SK-N-SH (cell line): ENCODE results near the gene RTP2. TPM values are rescaled to one million over a fixed set of nuclear protein-coding genes. Genes with fewer than 3 reads are reported as not detected.

ENCODE experiments used
- CTCF ChIA-PET: fragments of 300-600, 350-600 bp; formaldehyde crosslinking; extraction: SDS; loops from one replicate; lab custom pipeline; 2021; lab: Yijun Ruan, JAX
- POLR2A ChIA-PET: fragments of 350-600 bp; sonication (Branson Sonifier 250); formaldehyde crosslinking; extraction: SDS; loops from one replicate; lab custom pipeline; 2020; ENCODE audit warnings: antibody characterized with exemption, inconsistent platforms; lab: Yijun Ruan, JAX
- DNase-seq: peaks from one replicate; pipeline ENCODE4 v3.0.0; 2012
- H2AFZ ChIP-seq: fragments of 200-600 bp; sonication (generic); 2 replicates; pipeline ENCODE4 v1.8.1; 2016; ENCODE audit warnings: antibody characterized with exemption, mild to moderate bottlenecking, low read depth
- H3F3A ChIP-seq: fragments of 200-600 bp; sonication (generic); replicated peaks from 2 replicates; pipeline ENCODE3; 2016; ENCODE audit warnings: antibody characterized with exemption, mild to moderate bottlenecking; ENCODE audit not compliant: insufficient read depth
- H3K27ac ChIP-seq, 2 experiments: fragments of 200-500 bp in 1 of 2; fragments of 200-600 bp in 1 of 2; sonication (Bioruptor generic) in 1 of 2; sonication (generic), shearing (Covaris generic) in 1 of 2; 2 replicates each; pipeline versions ENCODE4 v1.5.1 to v1.6.1; 2014 to 2016; ENCODE audit warnings: low read depth in 2 of 2, inconsistent platforms in 1 of 2, low read length in 1 of 2, mild to moderate bottlenecking in 1 of 2, mixed read lengths in 1 of 2
- H3K27me3 ChIP-seq: fragments of 200-600 bp; sonication (generic), shearing (Covaris generic); 2 replicates; pipeline ENCODE4 v1.6.1; 2016; ENCODE audit warnings: mixed run types; ENCODE audit not compliant: insufficient read depth
- H3K36me3 ChIP-seq, 2 experiments: fragments of 200-500 bp in 1 of 2; fragments of 200-600 bp in 1 of 2; sonication (Bioruptor generic) in 1 of 2; sonication (generic) in 1 of 2; replicated peaks in 1 of 2; 2 replicates each; pipeline versions ENCODE3 to v1.5.1; 2014 to 2016; ENCODE audit warnings: low read length in 1 of 2, mild to moderate bottlenecking in 1 of 2; ENCODE audit not compliant: insufficient read depth in 2 of 2, control insufficient read depth in 1 of 2
- H3K4me1 ChIP-seq, 2 experiments: fragments of 200-500 bp in 1 of 2; fragments of 200-600 bp in 1 of 2; sonication (Bioruptor generic) in 1 of 2; sonication (generic), shearing (Covaris generic) in 1 of 2; 2 replicates each; pipeline versions ENCODE4 v1.5.1 to v1.6.1; 2014 to 2016; ENCODE audit warnings: low read depth in 1 of 2, low read length in 1 of 2, mixed run types in 1 of 2; ENCODE audit not compliant: insufficient read depth in 2 of 2, control insufficient read depth in 1 of 2
- H3K4me2 ChIP-seq: fragments of 200-600 bp; sonication (generic), shearing (Covaris generic); 2 replicates; pipeline ENCODE4 v1.6.1; 2017; ENCODE audit warnings: mixed run types
- H3K4me3 ChIP-seq, 2 experiments: fragments of 200-500 bp in 1 of 2; fragments of 200-600 bp in 1 of 2; sonication (Bioruptor generic) in 1 of 2; sonication (generic), shearing (Covaris generic) in 1 of 2; 2 replicates each; pipeline versions ENCODE4 v1.5.1 to v1.8.1; 2014 to 2016; ENCODE audit warnings: low read depth in 2 of 2, inconsistent platforms in 1 of 2, low read length in 1 of 2, mild to moderate bottlenecking in 1 of 2, mixed read lengths in 1 of 2, moderate library complexity in 1 of 2
- H3K79me2 ChIP-seq: fragments of 200-600 bp; sonication (generic); 2 replicates; pipeline ENCODE4 v1.8.1; 2017; ENCODE audit warnings: mild to moderate bottlenecking; ENCODE audit not compliant: insufficient read depth
- H3K9ac ChIP-seq: fragments of 200-600 bp; sonication (generic); 2 replicates; pipeline ENCODE4 v1.6.1; 2017; ENCODE audit warnings: mixed run types
- H3K9me2 ChIP-seq: fragments of 200-600 bp; sonication (generic); 2 replicates; pipeline ENCODE4 v1.6.1; 2017; ENCODE audit warnings: mixed run types
- H3K9me3 ChIP-seq: fragments of 200-600 bp; sonication (generic); 2 replicates; pipeline ENCODE4 v1.6.1; 2017; ENCODE audit warnings: mixed run types, mild to moderate bottlenecking, moderate library complexity
- H4K20me1 ChIP-seq: fragments of 200-600 bp; sonication (generic); 2 replicates; pipeline ENCODE4 v1.6.1; 2017; ENCODE audit warnings: mild to moderate bottlenecking, mixed run types; ENCODE audit not compliant: insufficient read depth
- CHD2 ChIP-seq: fragments of 150-350 bp; IDR thresholded peaks from 2 replicates; pipeline ENCODE4 v1.6.1; 2018; ENCODE audit warnings: low read length; ENCODE audit not compliant: partially characterized antibody
- ELF1 ChIP-seq: IDR thresholded peaks from 2 replicates; pipeline ENCODE4 v1.4.0; 2012
- FOSL2 ChIP-seq: IDR thresholded peaks from 2 replicates; pipeline ENCODE4 v1.4.0; 2012; ENCODE audit warnings: low read depth, mild to moderate bottlenecking, moderate library complexity, borderline replicate concordance
- FOXJ3 ChIP-seq: sonication (generic); formaldehyde crosslinking; IDR thresholded peaks from 2 replicates; pipeline ENCODE4 v1.5.1; 2020; ENCODE audit warnings: mild to moderate bottlenecking, missing genetic modification reagents
- FOXM1 ChIP-seq: IDR thresholded peaks from 2 replicates; pipeline ENCODE4 v1.4.0; 2012; ENCODE audit warnings: low read depth, mild to moderate bottlenecking
- GABPA ChIP-seq: IDR thresholded peaks from 2 replicates; pipeline ENCODE4 v1.4.0; 2012; ENCODE audit warnings: low read depth, mild to moderate bottlenecking
- MEF2A ChIP-seq: IDR thresholded peaks from 2 replicates; pipeline ENCODE4 v1.4.0; 2012; ENCODE audit warnings: low read depth, borderline replicate concordance
- NRF1 ChIP-seq: IDR thresholded peaks from 2 replicates; pipeline ENCODE4 v1.6.1; 2012; ENCODE audit warnings: low read depth, mild to moderate bottlenecking, low read length
- PBX3 ChIP-seq: IDR thresholded peaks from 2 replicates; pipeline ENCODE4; 2012
- RAD21 ChIP-seq: IDR thresholded peaks from 2 replicates; pipeline ENCODE4 v1.6.1; 2012; ENCODE audit warnings: mild to moderate bottlenecking, low read length
- RXRA ChIP-seq: IDR thresholded peaks from 2 replicates; pipeline ENCODE4 v1.4.0; 2012; ENCODE audit warnings: low read depth, mild to moderate bottlenecking, borderline replicate concordance
- SMC3 ChIP-seq: IDR thresholded peaks from 2 replicates; pipeline ENCODE4 v1.6.1; 2012; ENCODE audit warnings: low read depth, low read length, improper control_type of control experiment
- TCF12 ChIP-seq: IDR thresholded peaks from 2 replicates; pipeline ENCODE4 v1.4.0; 2012
- TEAD4 ChIP-seq: IDR thresholded peaks from 2 replicates; pipeline ENCODE4 v1.4.0; 2012; ENCODE audit warnings: mild to moderate bottlenecking, borderline replicate concordance; ENCODE audit not compliant: insufficient read depth
- WGBS: methylation state at CpG from one replicate; pipeline ENCODE4 v1.1.6; 2017; ENCODE audit warnings: low lambda C conversion rate; 5-methylcytosine and 5-hydroxymethylcytosine counted together
- polyA plus RNA-seq, 3 experiments: library from polyadenylated mRNA; depleted of rRNA; stranded (reverse); fragments of >200 nt; gene quantifications; 2 replicates each; pipeline ENCODE4 v1.2.3, GENCODE V29; 2012
- TF ChIP-seq, protein P1 (sequence below): fragments of 150-350 bp; IDR thresholded peaks from 2 replicates; pipeline ENCODE4 v1.6.1; 2017; ENCODE audit warnings: antibody characterized with exemption, low read length, low read depth, borderline replicate concordance
- TF ChIP-seq, protein P2 (sequence below): fragments of 150-350 bp; IDR thresholded peaks from 2 replicates; pipeline ENCODE4 v1.6.1; 2016; ENCODE audit warnings: mild to moderate bottlenecking, low read depth, low read length

Gene RTP2
- polyA plus RNA-seq, 1 of the 3 experiments (the other 2 are of a cell fraction) = 0.07 TPM

GRCh38 chr3:187725224-187725623 is 22.9 kb upstream of the RTP2 start:
- Histone ChIP-seq H3K27ac (no peak overlapping the region), H3F3A (no peaks in the 10 kb centered on the region), H3K4me3 (no peak overlapping the region), H3K27me3 (no peaks in the 10 kb centered on the region), H3K36me3 (peaks cover 70 to 82% of the 10 kb centered on the region in 2 experiments), H3K9me3 (no peaks in the 10 kb centered on the region), H2AFZ (no peak overlapping the region), H3K4me1 (no peaks in the 10 kb centered on the region; a peak in 1 of 4 replicates), H3K9me2 (no peaks in the 10 kb centered on the region), H3K9ac (no peak overlapping the region), H4K20me1 (no peaks in the 10 kb centered on the region), H3K79me2 (no peaks in the 10 kb centered on the region), H3K4me2 (no peak overlapping the region)
- ChIA-PET CTCF (no interaction called here), POLR2A (no interaction called here)
- WGBS = 93% methylated on average over 22 of the region's 22 CpGs
- no peak for DNase-seq
- no peak for TF ChIP-seq FOXJ3
- no peak for TF ChIP-seq SMC3
- TF ChIP-seq GABPA = no peak
- TF ChIP-seq PBX3 = no peak
- no peak for TF ChIP-seq CHD2
- no peak for TF ChIP-seq FOXM1
- TF ChIP-seq RXRA = no peak
- TF ChIP-seq, protein P1, sequence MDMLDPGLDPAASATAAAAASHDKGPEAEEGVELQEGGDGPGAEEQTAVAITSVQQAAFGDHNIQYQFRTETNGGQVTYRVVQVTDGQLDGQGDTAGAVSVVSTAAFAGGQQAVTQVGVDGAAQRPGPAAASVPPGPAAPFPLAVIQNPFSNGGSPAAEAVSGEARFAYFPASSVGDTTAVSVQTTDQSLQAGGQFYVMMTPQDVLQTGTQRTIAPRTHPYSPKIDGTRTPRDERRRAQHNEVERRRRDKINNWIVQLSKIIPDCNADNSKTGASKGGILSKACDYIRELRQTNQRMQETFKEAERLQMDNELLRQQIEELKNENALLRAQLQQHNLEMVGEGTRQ = no peak
- TF ChIP-seq NRF1 = no peak
- TF ChIP-seq MEF2A = no peak

GRCh38 chr3:187722206-187722612 is 19.9 kb upstream of the RTP2 start:
- ChIA-PET CTCF (interaction anchor here (1.0 to 1.5 kb wide), 3 partner anchors 14 to 42 kb away, joined by 3 to 9 read pairs (median 3); no protein-coding TSS in a partner anchor), POLR2A (no interaction called here)
- no peak for DNase-seq
- no peak overlapping the region for H2AFZ ChIP-seq
- H3K4me2 ChIP-seq = no peak overlapping the region
- no peaks in the 10 kb centered on the region for H3K9me2 ChIP-seq
- H3K4me1 ChIP-seq = no peaks in the 10 kb centered on the region; a peak in 1 of 4 replicates
- no peak overlapping the region for H3K9ac ChIP-seq
- WGBS = 83% methylated on average over 9 of the region's 10 CpGs
- H3K27ac ChIP-seq = no peak overlapping the region
- H3K9me3 ChIP-seq = no peaks in the 10 kb centered on the region
- peaks cover 48 to 52% of the 10 kb centered on the region in 2 experiments for H3K36me3 ChIP-seq
- H3K4me3 ChIP-seq = no peak overlapping the region
- H3K27me3 ChIP-seq = no peaks in the 10 kb centered on the region
- H3K79me2 ChIP-seq = no peaks in the 10 kb centered on the region
- TF ChIP-seq TEAD4 = no peak
- TF ChIP-seq FOXM1 = no peak
- no peak for TF ChIP-seq TCF12
- TF ChIP-seq GABPA = no peak
- TF ChIP-seq ELF1 = no peak
- TF ChIP-seq, protein P2, sequence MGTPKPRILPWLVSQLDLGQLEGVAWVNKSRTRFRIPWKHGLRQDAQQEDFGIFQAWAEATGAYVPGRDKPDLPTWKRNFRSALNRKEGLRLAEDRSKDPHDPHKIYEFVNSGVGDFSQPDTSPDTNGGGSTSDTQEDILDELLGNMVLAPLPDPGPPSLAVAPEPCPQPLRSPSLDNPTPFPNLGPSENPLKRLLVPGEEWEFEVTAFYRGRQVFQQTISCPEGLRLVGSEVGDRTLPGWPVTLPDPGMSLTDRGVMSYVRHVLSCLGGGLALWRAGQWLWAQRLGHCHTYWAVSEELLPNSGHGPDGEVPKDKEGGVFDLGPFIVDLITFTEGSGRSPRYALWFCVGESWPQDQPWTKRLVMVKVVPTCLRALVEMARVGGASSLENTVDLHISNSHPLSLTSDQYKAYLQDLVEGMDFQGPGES = no peak
- TF ChIP-seq FOSL2 = no peak
- TF ChIP-seq FOXJ3 = no peak
- TF ChIP-seq RAD21 = no peak
- no peaks in the 10 kb centered on the region for H4K20me1 ChIP-seq
- no peaks in the 10 kb centered on the region for H3F3A ChIP-seq
